Natural killer cell treated with Interleukin-12 subunit alpha and Interleukin-12 subunit beta and Interleukin-15 and Interleukin-18, amount 100 ng/mL, for 72 hours (primary cell): Measurements from ENCODE around the gene DCANP1. TPM values are rescaled to one million over a fixed set of nuclear protein-coding genes. Genes with fewer than 3 reads are reported as not detected.

Experiments used
- ATAC-seq, 2 donors: fragments of 150-1000 bp; cut with Tn5 transposase in 1 of 2; sonication (Bioruptor Pico), chemical (Tn5 transposase) in 1 of 2; 2 replicates each; pipeline ENCODE4 v1.10.0; 2021
- DNase-seq: peaks from one replicate; pipeline ENCODE4 v3.0.0; 2022; ENCODE audit warnings: low spot score
- H3K27ac Mint-ChIP-seq, 2 donors: 1 replicate in 1 of 2; 2 replicates in 1 of 2; pipeline ENCODE4 v1.8.0; 2022; ENCODE audit warnings: mixed read lengths in 2 of 2, mild to moderate bottlenecking in 1 of 2, moderate library complexity in 1 of 2
- H3K27me3 Mint-ChIP-seq, 2 donors: 1 replicate in 1 of 2; 2 replicates in 1 of 2; pipeline ENCODE4 v1.8.0; 2022; ENCODE audit warnings: mixed read lengths in 2 of 2
- H3K36me3 Mint-ChIP-seq: one replicate; pipeline ENCODE4 v1.8.0; 2022; ENCODE audit warnings: mixed read lengths
- H3K4me1 Mint-ChIP-seq, 2 donors: 1 replicate in 1 of 2; 2 replicates in 1 of 2; pipeline ENCODE4 v1.8.0; 2022; ENCODE audit warnings: low read depth in 2 of 2, mixed read lengths in 2 of 2, mild to moderate bottlenecking in 1 of 2
- H3K4me3 Mint-ChIP-seq: one replicate; pipeline ENCODE4 v1.8.0; 2022; ENCODE audit warnings: mixed read lengths
- H3K9me3 Mint-ChIP-seq: 2 replicates; pipeline ENCODE4 v1.8.0; 2022; ENCODE audit warnings: mixed read lengths
- total RNA-seq, 2 donors: library from RNA; stranded (reverse); gene quantifications; one replicate each; pipeline ENCODE4 v1.2.3, GENCODE V29; 2022

The DCANP1 gene
- total RNA-seq, 2 donors from 2014 or later, result not detected

DNA sequence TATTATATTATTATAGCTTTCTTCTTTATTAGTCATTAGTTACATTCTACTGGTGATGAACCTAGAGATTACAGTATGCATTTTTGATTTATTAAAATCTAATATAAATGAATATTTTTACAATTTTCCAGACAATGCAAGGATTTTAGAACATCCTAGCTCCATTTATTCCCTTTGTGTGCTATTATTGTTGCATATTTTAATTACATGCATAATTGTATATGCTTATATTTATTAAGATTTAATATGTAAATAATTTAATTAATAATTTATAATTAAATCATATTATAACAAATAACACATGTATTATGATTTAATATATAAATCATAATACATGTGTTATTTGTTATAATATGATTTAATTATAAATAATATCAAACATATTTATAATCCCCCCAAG lies 24.7 kb downstream of the DCANP1 start:
- Mint-ChIP-seq H3K36me3 (peaks cover 10% of the 10 kb centered on the region), H3K27ac (no peak overlapping the region), H3K4me3 (no peak overlapping the region), H3K27me3 (peaks cover 16 to 57% of the 10 kb centered on the region in 2 donors), H3K4me1 (peaks cover 0 to 10% of the 10 kb centered on the region in 2 donors), H3K9me3 (no peaks in the 10 kb centered on the region)
- DNase-seq, result no peak
- no peak for ATAC-seq

DNA sequence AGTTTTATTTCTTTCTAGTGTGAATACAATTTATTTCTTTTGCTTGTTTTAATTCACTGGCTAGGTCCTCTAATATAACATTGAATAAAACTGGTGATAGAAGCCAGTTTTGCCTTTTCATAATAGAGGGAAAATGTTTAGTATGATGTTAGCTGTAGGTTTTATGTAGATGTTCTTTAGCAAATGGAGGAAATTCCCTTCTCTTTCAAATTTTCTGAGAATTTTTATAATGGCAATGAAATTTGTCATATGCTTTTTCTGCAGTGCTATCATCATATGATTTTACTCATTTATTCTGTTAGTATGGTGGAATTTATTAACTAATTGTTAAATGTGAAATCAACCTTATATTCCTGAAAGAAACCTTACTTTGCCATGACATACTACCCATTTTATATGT lies 30.1 kb downstream of the DCANP1 start:
- H3K9me3 Mint-ChIP-seq, result no peaks in the 10 kb centered on the region
- no peaks in the 10 kb centered on the region for H3K4me1 Mint-ChIP-seq
- DNase-seq (no peak), ATAC-seq (no peak)
- H3K27me3 Mint-ChIP-seq, result peaks cover 18 to 53% of the 10 kb centered on the region in 2 donors
- peaks cover 10% of the 10 kb centered on the region for H3K36me3 Mint-ChIP-seq
- H3K4me3 Mint-ChIP-seq, result no peak overlapping the region
- no peak overlapping the region for H3K27ac Mint-ChIP-seq

DNA sequence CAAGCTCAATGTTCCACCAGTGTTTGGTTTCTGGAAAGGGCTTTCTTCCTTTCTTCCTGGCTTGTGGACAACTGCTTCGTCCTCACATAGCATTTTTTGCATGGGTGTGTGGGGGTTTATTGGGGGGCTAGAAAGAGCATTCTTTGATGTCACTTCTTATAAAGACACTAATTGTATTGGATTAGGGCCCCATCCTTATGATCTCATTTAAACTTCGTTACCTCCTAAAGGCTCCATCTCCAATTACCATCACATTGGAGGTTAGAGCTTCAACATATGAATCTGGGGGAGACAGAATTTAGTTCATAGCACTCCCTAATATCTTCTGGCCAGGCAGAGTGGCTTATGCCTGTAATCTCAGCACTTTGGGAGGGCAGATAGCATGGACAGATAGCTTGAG lies 42.1 kb downstream of the DCANP1 start:
- H3K27me3 Mint-ChIP-seq, result peaks cover 3 to 18% of the 10 kb centered on the region in 2 donors
- no peak overlapping the region for H3K27ac Mint-ChIP-seq
- H3K4me1 Mint-ChIP-seq, result peaks cover 5 to 8% of the 10 kb centered on the region in 2 donors
- H3K4me3 Mint-ChIP-seq, result no peak overlapping the region
- ATAC-seq (no peak), DNase-seq (no peak)
- no peaks in the 10 kb centered on the region for H3K36me3 Mint-ChIP-seq
- no peaks in the 10 kb centered on the region for H3K9me3 Mint-ChIP-seq

DNA sequence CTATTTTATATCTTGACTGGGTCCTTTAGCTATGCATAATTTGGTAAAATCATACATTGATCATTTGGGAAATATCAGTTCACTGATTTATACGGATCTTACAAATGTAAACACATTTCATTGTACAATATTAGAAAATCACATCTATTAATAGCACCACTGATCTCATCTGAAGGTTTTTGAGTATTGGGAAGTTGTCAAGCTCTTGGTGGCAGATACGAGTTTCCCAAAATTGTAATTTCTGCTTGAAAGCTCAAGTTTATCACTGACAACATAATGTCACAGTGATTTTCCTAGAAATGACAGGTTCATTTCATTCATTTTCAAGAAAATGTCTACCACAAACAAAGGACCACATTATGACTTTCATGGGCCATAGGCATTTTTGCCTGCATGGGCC lies 45.1 kb downstream of the DCANP1 start:
- Mint-ChIP-seq H3K36me3 (no peaks in the 10 kb centered on the region), H3K27ac (no peak overlapping the region), H3K27me3 (peaks cover 3 to 9% of the 10 kb centered on the region in 2 donors), H3K9me3 (no peaks in the 10 kb centered on the region), H3K4me3 (no peak overlapping the region), H3K4me1 (peaks cover 23 to 24% of the 10 kb centered on the region in 2 donors)
- DNase-seq (no peak), ATAC-seq (no peak)

DNA sequence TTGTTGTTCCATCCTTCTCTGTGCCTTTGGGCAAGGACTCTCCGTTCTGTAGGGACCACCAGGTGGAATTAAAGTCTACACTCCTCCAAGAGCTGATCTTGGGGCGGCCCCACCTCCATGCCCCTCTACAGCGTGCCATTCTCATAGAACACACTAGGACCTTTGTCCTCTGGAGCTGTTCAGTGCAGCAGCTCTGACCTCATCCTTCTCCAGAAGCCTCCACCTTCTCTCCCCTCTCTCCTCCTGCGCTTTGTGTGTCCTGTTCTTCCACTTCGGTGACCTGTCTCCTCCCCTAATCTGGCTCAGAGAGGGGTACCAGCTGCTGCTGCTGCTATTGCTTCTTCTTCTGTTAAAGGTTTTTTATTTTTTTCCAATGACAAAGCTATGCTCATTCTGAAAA lies 46.3 kb downstream of the DCANP1 start:
- no peak for DNase-seq
- peaks cover 0 to 2% of the 10 kb centered on the region in 2 donors for H3K27me3 Mint-ChIP-seq
- H3K9me3 Mint-ChIP-seq, result no peaks in the 10 kb centered on the region
- H3K27ac Mint-ChIP-seq, result peak overlapping the region in 1 of 2 donors; percentile 80
- peak overlapping the region; percentile 18 for H3K4me3 Mint-ChIP-seq
- ATAC-seq, result no peak
- H3K36me3 Mint-ChIP-seq, result no peaks in the 10 kb centered on the region
- H3K4me1 Mint-ChIP-seq, result peaks cover 31 to 34% of the 10 kb centered on the region in 2 donors

DNA sequence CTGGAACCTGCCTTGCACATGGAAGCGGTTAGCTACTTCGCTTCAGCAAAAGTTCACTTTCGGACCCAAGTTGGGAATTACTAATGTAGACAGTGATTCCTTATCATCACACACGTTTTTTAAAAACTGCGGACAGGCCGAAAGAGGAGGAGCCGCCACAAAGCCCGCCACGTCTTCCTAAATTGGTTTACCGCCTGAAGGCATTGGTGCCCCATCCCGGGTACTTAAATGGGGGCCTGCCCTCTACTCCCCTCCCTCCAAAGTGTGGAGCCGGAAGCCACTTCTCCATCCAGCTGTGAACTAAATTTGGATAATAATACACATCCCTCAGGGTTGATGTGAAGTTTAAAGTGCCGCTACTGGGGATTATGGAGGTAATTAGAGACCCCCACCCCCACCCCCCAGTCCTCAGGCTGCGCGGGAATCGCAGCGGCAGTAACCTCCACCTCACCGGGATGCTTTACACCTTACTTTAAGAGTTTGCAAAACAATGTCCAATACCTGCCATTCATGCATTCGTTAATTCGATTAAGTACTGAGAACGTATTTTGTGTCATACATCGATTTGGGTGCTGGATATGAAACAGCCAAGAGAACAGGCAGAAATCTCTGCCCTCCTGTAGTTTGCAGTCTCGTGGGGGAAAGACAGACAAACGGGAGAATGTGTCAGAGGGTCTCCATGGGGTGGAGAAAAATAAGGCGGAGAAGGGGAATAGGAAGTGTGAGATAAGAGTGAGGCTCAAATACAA lies 47.2 kb downstream of the DCANP1 start:
- Mint-ChIP-seq H3K4me1 (peaks cover 40 to 43% of the 10 kb centered on the region in 2 donors), H3K9me3 (no peaks in the 10 kb centered on the region), H3K36me3 (no peaks in the 10 kb centered on the region), H3K27ac (peak overlapping the region; percentile 91 to 93), H3K27me3 (no peaks in the 10 kb centered on the region), H3K4me3 (peak overlapping the region; percentile 91)
- DNase-seq (no peak), ATAC-seq (no peak)

DNA sequence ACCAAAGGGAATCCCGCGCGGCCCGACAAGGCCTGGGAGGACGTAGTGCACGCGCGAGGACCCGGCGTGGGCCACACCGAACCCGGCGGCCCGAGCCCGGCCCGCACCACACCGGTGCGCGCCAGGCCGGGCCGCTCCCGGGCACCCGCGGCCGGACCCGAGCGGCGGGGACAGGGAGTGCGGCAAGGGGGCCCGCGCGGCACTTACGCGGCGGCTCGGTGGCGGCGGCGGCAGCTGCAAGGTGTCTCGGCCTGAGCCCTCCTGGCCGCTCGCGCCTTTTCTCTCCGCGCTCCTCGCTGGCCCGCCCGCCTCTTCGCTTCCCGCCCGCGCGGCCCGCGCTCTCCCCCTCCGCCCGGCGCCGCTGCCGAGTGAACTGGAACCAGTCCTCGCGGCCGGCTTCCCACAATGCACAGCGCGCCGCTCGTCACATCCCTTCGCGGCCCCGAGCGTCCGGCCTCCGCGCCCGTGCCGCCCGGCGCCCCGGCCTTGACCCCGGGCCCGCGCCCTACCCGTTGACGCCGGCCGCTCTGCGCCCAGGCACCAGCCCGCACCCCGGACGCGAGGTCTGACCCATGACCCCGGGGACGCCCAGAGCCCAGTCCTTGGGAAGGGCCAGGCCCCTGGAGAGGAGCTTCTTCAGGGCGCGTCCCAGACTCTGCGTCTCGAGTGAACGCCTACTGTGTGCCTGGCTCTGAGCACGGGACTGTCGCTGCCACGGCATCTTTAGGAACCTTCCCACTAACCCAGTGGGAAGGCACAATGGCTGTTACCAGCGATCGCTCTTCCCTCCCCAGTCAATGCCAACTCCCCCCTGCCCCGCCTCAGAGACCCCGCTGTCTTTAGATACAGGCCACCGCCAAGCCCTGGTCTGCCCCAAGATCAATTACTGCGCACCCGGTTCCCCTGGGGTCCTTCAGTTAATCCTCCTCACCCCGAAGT lies 48.0 kb downstream of the DCANP1 start, which contains the start of gene MACROH2A1:
TSS of gene MACROH2A1 (minus strand) at position 377 of the 939 bp plus-strand sequence. CDS start 10,138 bp downstream, outside the sequence.
- peak; percentile 95 to 97 for ATAC-seq
- peak within 1 kb of the TSS; percentile 91 for H3K4me3 Mint-ChIP-seq
- no peaks in the 10 kb centered on the region for H3K27me3 Mint-ChIP-seq
- no peaks in the 10 kb centered on the region for H3K9me3 Mint-ChIP-seq
- H3K36me3 Mint-ChIP-seq, result no peaks in the 10 kb centered on the region
- DNase-seq, result peak; percentile 91
- peak within 1 kb of the TSS; percentile 91 to 93 for H3K27ac Mint-ChIP-seq
- H3K4me1 Mint-ChIP-seq, result peaks cover 46 to 50% of the 10 kb centered on the region in 2 donors

DNA sequence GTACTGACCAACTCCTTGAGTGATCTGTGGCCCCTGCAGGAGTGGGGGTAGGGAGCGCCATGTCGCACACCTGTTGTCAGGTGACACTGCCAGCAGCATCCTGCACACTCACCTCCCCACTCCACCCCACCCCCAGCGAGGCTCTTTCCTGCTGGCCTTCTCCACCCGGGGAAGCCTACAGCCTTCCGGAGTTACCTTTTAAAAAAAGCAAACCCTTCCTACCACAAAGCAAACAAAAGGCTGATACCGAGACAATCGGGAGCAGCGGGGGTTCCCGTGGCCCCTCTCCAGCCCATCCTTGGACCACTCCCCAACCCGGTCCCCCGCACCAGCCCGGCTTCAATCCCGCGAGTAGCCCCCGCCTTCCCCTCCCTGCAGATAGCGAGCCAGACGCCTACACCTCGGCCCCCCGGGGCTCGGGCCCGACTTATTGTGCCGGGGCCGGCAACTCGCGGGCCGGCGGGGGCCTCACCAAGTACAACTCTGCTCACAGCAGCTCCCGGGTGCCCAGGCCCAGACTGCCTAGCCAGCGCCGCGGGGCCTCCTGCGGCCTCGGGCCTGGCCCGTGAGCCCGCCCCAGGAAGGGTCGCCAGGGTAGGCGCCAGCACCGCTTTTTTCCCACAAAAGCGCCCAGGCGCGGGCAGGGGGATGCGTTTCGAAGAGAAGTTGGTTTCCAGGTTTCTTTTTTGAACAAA lies 48.8 kb downstream of the DCANP1 start:
- Mint-ChIP-seq H3K27ac (peak overlapping the region; percentile 74 to 91), H3K27me3 (no peaks in the 10 kb centered on the region), H3K4me1 (peaks cover 54 to 58% of the 10 kb centered on the region in 2 donors), H3K36me3 (no peaks in the 10 kb centered on the region), H3K9me3 (no peaks in the 10 kb centered on the region), H3K4me3 (peak overlapping the region; percentile 86)
- ATAC-seq (peak; percentile 54 to 62), DNase-seq (no peak)

DNA sequence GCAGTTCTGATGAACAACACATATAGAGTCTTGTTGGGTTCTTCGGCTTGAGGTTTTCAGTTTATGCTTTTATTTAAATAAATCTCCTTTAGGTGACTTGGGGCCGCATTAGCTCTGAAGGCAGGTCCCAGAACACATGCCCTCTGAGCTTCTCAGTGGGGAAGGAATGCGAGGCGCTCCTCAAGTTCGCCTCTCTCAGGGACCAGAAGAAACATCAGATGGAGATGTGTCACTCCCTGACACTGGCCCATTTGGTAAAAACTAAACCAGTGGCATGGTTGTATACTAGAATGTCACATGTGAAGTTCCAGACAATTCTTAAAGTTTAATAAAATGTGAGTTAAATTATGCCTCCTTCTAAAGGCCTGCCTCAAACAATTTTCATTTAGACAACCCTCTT lies 50.1 kb downstream of the DCANP1 start:
- peak overlapping the region; percentile 86 for H3K4me3 Mint-ChIP-seq
- no peaks in the 10 kb centered on the region for H3K9me3 Mint-ChIP-seq
- peak overlapping the region; percentile 74 to 91 for H3K27ac Mint-ChIP-seq
- no peaks in the 10 kb centered on the region for H3K27me3 Mint-ChIP-seq
- ATAC-seq, result no peak
- peaks cover 66 to 70% of the 10 kb centered on the region in 2 donors for H3K4me1 Mint-ChIP-seq
- DNase-seq, result no peak
- H3K36me3 Mint-ChIP-seq, result peaks cover 10% of the 10 kb centered on the region

DNA sequence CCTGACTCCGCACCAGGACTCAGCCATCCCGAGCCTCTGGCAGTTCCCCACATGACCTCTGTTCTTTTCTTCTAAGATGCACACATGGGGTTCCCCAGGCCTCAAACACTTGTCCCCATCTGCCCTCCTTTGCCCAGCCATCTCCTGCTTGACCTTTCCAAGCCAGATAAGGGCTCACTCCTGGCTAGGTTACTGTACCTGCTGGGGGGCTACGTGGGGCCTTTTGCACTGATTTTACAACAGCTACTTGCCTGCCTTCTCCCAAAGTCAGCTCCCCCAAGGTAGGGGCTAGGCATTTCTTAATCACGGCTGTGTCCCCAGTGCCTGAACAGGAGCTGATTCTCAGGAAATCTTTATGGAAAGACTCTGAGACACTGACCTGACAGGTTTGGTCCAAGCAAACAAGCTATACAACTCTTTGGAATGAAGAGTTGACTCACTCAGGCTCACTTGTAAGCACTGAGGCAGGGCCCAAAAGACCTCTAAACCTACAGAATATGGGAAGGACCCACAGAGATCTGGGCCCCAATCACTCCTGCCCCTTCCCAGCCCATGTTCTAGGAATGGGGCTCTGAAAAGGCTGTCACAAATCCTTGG lies 50.6 kb downstream of the DCANP1 start:
- peaks cover 13% of the 10 kb centered on the region for H3K36me3 Mint-ChIP-seq
- H3K9me3 Mint-ChIP-seq, result no peaks in the 10 kb centered on the region
- peaks cover 71 to 75% of the 10 kb centered on the region in 2 donors for H3K4me1 Mint-ChIP-seq
- H3K27me3 Mint-ChIP-seq, result no peaks in the 10 kb centered on the region
- peak overlapping the region in 1 of 2 donors; percentile 74 for H3K27ac Mint-ChIP-seq
- ATAC-seq, result no peak
- H3K4me3 Mint-ChIP-seq, result no peak overlapping the region
- no peak for DNase-seq

DNA sequence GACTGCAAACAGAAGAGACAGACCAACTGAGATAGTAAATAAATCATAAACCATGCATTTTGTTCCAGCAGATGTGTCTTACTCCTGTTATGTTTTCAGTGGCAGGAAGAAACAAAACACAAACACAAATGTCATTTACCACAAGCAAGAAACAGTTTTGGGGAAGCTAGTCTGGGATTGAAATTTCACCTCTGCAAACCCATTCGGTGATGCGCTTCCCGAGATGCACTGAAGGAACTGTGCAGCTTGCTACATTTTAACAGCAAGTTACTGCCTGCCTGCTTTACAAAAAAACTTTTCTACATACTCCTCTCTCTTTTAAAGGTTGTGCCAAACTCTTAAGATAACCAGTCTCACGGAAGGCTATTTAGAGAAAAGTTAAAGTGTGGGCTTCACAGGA lies 51.3 kb downstream of the DCANP1 start:
- peaks cover 13% of the 10 kb centered on the region for H3K36me3 Mint-ChIP-seq
- H3K9me3 Mint-ChIP-seq, result no peaks in the 10 kb centered on the region
- no peak overlapping the region for H3K27ac Mint-ChIP-seq
- H3K4me3 Mint-ChIP-seq, result no peak overlapping the region
- DNase-seq (no peak), ATAC-seq (no peak)
- peaks cover 71 to 78% of the 10 kb centered on the region in 2 donors for H3K4me1 Mint-ChIP-seq
- no peaks in the 10 kb centered on the region for H3K27me3 Mint-ChIP-seq

DNA sequence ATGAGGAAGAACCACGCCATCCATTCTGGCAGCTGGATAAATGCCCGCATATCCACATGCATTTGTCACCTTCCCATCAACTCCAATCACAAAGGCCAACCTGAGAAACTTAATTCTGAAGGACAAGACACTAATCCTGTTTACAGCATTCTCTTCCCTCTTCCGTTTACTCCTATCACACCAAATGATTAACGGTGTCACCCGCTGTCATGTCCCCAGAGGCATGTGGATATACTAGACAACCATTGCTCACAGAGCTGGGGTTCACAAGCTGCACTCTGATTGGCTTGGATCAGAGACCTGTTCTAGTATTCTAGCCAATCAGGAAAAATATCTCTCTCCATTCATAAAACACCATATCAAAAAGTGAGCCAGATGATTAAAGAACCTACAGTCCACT lies 51.7 kb downstream of the DCANP1 start:
- no peak for DNase-seq
- ATAC-seq, result no peak
- Mint-ChIP-seq H3K4me1 (peaks cover 71 to 77% of the 10 kb centered on the region in 2 donors), H3K27me3 (no peaks in the 10 kb centered on the region), H3K27ac (no peak overlapping the region), H3K9me3 (no peaks in the 10 kb centered on the region), H3K36me3 (peaks cover 13% of the 10 kb centered on the region), H3K4me3 (peak overlapping the region; percentile 2)
